Embryonic facial prominence (tissue), 1 donor: ENCODE results near the gene FRMD4B.

Experiments used
- DNase-seq: peaks from one replicate; pipeline ENCODE4 v3.0.0-alpha.2; 2016; ENCODE audit errors: extremely low spot score

Gene FRMD4B

DNA sequence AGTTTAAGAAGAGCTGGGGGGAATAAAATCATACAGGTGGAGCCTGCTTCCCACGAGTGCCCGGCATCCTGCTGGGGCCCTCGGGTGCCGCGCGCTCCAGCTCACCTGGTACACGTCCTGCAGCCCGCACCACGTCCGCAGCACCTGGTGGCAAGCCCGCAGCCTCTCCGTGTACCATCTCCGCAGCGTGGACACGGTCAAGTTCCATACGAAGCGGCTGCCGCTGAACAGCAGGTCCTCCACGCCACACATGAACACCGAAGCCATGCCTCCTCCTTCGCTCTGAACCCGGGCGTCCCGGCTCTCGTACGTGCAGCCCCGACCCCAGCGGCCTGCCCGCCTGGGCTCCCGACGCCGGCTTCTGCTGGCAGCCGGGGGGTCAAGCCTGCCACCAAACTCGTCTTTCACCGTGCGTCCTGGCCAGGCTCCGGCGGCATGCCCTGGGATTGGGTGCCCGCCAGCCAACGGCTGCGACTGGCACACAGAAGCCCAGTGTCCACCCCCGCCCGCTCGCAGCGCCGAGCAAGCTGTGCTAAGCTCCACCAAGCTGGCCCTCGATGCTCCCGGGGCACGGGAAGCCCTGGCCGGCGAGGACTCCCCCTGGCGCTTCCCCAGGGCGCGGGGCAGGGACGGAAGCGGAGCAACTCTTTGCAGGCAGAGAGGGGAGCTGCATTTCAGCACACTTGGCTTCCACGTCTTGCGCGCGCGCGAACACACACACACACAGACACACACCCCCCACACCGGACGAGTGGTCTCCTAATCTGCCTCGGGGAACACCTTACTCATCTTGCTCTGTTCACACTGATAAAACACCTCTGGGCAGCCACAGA is at the start of gene FRMD4B:
Gene FRMD4B (minus strand): TSS at position 366 of the 833 bp plus-strand sequence. CDS start 99 bp downstream, at position 267.
- DNase-seq, result no peak

DNA sequence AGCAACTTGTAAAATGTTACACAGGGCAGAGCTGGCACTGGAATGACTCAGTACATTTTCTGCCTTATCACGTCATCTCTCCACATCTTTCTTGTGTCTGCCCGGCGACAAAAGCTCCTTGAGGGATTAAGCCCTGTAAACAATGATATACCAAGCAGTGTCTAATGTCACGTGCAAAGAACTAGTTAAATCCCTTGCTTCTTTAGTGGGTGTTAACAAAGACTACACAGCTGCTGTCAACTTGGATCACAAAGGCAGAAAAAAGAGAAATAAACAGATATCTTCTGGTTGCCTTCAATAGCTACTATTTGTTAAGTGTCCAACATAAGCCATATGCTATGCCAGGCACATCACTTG is 48.1 kb upstream of the FRMD4B start:
- DNase-seq, result no peak

DNA sequence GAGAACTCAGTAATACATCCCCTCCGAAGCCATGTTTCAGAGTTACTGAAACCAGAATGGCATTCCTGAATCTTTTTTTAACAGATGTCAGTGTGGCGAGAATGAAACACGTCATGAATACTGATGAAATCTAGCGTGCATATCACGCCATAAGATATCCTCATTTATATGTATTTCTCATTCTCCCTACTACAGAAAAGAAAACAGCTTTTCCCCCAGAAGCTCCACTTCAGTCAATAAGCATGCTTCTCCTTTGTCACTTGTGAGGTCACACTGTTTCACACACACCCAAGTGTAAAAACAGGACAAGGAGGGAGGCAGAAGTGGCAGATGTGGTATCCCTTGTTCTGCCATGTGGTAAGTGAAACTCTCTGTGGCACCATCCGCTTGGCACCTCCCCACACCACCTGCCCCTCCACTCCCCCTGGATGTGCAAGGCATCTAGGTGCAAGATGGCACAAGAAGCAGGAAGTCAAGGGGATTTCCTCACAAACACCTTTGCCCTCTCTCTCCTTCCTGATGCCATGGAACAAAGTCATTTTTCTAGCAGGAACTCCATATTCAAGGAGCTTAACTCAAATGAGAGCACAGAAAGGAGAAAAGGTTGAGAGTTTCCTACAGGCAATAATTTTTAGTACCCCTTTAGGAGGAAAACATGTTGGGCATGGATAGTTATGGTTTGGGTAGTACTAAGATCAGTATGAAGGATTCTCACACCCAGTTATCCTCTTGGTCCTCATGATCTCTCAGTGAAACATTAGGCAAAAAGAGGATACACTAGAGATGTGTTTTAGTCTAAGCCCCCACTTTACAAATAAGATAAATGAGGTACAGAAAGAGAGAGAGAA is 47.5 kb upstream of the FRMD4B start:
- no peak for DNase-seq

DNA sequence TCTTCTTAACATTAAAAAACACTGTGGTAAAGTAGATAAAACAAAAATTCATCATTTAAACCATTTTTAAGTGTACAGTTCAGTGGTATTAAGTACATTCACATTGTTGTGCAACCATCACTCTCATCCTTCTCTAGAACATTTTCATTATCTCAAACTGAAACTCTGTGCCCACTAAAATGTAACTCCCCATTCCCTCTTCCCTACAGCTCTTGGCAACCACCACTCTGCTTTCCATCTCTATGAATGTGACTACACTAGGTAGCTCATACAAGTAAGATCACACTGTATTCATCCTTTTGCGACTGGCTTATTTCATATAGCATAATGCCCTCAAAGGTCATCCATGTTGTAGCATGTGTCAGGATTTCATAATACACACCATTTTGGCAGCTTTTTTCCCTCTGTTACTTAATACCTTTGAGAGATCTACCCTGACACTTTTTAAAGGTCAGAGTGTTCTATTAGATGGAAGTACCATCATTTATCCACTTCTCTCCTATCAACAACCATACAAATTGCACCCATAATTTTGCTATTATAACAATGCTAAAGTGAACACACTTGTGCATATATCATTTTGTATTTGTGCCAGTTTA is 42.9 kb upstream of the FRMD4B start:
- no peak for DNase-seq

DNA sequence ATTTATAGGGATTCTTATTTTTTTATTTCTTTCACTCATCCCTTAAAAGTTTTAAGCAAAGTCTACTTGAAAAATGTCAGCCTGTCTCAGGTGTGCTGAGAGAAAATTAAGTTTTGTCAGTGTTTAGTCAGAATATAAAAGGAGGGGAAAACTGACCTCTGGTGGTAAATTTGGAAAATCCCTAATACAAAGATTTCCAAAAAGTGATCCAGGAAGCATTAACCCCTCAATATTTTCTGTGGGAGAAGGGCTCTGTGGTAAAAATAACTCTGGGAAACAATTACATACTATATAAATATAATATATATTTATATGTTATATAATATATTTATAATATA is 41.0 kb upstream of the FRMD4B start:
- no peak for DNase-seq

DNA sequence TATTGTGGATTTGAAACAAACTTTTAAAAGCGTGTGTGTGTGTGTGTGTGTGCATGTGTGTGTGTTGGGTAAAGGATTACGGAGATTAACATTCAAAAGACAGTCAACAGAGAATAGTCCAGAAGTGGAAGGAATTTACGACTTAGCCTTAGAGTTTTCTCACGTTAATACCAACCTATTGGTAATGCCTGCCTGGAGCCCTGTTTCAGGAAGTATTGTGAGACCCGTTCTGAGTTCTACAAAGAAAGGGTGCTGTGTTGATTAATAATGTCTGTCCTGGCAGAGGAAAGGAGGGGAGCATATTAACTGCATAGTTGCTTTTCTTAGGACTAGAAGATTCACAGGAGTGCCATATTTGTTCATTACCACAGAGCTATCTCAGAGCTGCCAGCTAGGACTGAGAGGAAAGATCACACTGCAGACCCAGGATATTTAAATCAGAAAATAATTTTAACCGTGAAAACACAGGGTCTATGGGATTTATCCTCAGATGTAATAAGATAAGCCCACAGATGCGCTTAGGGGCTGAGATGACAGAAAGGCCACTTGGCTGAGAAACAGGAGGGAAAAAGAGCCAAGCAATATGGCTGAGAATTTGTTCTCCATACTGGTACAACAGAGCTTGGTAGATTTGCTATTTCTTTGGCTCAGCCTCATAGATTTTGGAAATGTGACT is 40.5 kb upstream of the FRMD4B start:
- no peak for DNase-seq

DNA sequence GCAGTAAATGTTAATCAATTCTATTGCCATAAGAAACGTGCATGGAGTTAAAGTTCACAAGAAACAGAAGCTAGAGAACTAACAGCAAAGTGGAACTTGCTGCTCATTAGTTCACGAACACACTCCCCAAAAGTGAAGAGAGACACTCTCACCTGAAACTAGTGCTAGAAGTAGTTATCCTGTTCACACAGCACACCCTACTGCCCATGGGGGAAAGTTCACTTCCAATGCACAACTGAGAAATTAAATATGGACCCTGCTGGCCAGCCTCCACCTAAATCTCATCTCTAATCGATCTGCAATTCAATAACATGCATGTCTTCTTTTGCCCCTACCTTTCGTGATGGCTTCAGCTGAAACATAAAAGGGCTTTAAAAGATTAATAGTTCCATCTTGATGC is 39.4 kb upstream of the FRMD4B start:
- DNase-seq, result no peak

DNA sequence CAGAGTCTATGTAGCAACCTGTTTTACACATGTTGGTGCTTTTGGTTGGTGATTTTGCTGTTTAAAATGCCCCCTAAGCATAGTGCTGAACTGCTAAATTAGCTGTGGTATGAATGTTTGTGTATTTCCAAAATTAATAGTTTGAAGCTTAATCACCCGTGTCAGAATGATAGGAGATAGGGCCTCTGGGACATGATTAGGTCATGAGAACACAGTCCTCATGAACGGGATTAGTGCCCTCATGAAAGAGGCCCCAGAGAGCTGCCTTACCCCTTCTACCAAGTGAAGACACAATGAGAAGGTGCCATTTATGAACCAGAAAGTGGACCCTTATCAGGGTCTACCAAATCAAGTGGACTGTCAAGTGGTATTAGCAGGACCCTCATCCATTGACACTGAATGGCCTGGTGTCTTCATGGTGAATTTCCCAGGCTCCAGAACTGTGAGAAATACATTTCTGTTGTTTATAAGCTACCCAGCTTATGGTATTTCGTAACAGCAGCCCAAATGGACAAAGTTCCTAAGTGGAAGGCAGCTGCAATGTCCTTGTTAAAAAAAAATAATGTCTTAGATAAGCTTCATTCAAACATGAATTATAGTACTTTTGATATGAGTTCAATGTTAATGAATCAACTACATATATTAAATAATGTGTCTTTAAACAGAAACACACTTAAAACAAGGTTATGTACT is 37.7 kb upstream of the FRMD4B start:
- DNase-seq, result no peak

DNA sequence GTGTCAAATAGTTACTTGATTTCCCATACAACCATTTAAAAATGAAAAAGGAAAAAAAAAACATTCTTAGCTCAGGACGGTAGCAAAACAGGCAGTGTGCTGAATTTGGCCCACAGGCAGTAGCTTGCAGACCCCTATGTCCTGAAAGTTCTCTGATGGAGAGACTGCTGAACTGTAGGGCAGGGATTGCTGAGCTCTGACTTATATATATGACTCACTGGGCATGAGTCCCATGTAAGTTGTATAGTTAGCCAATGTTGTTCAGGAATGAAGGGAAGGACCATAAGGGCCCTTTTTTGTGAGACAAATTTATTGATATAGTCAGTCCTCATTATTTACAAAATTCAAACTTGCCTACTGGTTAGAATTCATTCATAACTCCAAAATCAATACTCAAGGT is 36.9 kb upstream of the FRMD4B start:
- DNase-seq, result no peak

DNA sequence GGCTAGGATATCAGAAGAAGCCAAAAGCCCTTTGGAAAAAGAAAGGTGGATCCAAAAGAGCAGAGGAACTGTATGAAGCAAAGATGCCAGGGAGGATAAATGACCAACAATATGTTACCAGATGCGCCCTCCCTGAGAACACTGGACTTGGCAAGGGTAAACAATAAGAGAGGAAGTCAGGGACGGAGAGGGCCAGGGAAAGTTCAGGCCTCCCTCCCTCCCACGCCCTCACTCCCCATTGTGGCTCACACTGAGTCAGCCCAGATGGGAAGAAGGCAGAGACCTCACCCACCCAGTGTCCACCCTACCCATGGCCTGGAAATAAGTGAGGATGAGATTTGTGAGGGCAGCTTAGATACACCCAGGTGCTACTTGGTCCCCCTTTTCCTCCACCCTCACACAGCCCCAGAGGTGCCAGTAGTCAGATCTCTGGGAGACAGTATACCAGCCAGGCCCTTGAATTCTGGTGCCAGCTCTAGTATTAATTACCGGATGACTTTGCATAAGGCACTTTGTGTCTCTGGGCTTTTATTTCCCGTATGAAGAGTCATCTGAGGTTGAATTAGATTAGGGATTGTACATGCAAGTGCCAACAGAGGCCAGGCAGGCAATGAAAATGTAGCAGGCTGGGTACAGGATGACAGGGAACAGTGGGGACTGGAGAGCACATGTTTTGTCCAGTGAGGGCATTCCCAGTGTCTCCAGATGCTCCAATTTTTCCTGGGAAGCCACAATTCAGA is 35.1 kb upstream of the FRMD4B start:
- no peak for DNase-seq

DNA sequence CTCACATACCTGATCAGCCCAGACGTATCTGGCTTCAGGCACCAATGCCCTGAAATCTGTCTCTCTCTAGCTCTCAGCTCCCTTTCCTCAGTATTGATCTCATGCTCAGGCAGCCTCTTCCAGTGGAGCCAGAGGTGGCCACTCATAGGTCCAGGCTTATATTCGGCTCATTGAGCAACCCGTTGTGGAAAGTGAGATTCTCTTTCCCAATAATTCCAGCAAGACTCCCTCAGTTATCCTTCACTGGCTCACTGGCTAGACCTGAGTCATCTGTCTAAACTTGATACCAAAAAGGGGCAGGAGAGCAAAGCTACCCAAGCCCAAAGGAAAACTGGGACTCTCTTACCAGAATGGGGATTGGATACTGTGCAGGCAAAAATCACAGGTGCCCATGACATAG is 33.4 kb upstream of the FRMD4B start:
- DNase-seq, result no peak

DNA sequence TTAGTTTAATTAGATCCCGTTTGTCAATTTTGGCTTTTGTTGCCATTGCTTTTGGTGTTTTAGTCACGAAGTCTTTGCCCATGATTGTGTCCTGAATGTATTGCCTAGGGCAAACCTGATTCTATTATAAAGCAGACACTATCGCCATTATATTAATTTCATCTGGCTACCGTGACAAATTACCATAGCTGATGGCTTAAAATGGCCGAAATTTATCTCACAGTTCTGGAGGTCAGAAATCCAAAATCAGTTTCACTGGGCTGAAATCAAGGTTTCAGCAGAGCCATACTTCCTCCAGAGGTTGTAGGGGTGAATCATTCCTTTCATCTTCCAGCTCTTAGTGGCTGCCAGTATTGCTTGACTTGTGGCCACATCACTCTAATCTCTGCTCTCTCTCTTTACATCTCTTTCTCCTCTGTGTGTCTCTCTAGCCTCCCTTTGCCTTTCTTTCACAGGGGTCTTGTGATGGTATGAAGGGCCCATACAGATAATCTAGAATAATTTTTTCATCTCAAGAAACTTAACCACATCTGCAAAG is 31.7 kb upstream of the FRMD4B start:
- DNase-seq, result no peak

DNA sequence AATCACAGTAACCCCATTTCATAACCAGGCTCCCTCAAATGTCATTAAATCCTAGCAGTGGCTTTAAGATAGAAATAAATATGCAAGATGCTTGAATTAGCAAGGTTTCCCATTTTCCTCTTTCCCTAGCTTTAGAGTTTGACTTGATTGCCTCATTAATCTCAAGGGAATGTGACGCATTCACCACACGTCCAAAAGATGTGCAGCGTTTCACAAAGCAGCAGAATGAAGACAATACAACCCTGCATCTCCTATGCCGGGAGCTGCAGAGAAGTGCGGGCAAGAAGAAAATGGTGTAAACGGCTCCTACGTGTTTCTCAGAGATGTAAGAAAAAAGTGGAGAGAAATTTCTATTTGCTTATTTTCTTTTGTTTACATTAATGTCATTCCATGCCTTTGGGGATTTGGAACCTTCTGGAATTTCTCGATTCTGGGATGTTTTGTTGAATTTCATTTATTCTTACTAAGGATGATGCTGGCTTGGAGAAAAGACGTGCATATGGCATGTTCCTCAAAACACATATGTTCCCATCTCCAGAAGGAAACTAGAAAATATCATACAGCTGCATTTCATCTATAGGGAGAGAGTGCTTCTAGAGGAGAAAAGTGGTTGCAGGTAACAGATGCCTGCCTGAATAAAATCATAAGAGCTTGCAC is 27.8 kb upstream of the FRMD4B start:
- DNase-seq, result no peak

DNA sequence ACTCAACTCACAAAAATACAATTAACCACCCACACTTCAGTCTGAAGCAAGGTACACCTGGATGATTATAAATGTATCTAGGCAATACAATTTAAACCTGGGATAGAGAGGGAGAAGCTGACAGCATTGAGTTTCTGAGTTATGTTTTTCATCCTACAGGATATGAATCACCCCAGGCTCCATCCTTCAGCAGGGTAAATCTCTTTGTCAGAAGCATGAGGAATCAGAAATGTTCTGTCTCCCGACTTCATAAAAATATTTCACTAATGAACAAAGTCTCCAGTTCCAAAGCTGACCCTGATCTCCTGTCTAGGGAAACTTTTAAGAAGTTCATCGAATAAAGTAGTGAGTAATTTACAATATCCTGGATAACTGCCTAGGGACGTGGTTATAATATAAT is 25.5 kb upstream of the FRMD4B start:
- DNase-seq, result no peak

DNA sequence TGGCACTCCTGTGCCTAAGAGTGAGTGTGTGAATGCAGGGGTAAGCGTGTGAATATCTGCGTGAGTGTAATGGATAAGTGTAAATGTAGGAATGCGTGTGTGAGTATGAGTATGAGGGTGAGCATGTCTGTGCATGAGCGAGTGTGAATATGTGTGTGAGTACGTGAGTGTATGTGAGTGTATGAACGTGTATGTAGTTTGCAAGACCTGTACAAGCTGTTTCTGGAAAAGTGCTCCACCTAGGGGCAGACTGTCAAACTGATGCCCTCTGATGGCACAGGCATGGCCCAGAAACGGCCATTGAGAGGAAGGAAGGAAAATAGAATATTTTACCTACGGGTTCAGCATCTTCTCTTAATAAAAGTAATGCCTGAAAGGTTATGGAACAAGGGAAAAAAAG is 24.4 kb upstream of the FRMD4B start:
- DNase-seq, result peak; percentile 56

DNA sequence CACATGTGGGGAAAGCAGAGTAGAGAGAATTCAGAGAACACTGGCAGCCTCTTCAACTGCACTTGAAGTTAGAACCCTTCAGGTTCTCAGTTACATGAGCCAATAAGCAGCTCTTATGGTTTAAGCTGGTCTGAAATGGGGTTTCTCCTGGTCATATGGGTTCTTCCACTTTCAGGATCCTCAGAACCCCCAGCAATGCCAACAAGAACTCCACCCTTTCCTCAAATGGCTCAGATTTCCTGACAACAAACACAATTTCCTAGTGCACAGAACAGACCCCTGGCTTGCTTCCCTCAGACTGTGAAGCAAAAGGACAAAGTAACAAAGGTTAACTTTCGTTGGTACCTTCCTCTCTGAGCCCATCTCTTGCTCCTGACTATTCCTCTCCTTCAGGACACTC is 23.9 kb upstream of the FRMD4B start:
- DNase-seq, result no peak

DNA sequence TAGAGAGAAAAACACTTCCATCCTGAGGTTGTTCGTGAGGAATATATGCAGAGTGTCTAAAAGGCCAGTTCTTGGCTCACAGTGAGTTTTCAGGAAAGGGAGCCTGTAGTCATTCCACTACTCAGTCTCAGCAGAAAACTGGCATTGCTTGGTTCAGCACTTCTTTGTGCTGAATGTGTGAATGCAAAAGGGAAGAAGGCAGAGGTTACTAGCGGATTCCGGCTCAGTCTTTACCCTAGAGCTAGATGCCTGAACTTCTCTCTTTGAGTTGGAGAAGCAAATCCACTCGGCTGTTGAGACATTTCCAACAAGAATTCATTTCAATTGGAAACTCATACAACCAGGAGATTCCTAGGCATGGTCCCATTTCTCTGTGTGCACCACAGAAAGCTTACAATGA is 23.1 kb upstream of the FRMD4B start:
- DNase-seq, result no peak

DNA sequence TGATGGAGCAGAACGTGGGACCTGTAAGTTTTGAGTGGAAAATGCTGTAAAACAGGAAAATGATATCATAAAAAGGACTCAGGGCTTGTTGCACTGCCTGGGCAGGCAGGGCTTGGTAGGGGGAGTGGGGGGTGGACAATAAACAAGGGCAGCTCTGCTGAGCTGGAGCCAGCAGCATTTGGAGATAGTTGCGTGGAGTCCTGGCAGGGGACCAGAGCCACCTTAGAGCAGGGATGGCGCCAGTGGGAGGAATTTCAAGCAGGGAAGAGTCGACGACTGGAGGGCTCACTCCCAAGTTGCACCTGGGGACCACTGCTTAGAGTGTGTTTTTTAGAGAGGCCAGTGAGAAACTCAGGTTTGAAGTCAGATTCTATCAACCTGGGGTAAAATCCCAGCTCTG is 22.7 kb upstream of the FRMD4B start:
- DNase-seq, result no peak

DNA sequence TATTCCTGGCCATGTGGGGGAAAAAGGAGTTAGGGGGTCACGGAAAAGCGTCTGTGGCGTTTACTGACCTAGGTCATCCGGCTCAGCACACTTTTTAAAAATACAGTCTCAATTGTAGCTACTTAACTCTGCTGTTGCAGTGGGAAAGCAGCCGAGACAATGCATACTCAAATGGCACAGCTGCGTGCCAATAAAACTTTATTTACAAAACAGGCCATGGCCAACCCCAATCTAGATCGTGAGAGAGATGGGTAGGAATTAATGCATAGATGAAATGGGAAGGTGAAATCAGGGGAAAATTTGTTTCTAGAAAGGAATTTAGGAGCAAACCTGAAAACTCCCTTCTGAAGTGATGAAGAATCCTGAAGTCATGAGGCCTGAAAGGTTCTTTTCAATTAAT is 22.0 kb upstream of the FRMD4B start:
- no peak for DNase-seq

DNA sequence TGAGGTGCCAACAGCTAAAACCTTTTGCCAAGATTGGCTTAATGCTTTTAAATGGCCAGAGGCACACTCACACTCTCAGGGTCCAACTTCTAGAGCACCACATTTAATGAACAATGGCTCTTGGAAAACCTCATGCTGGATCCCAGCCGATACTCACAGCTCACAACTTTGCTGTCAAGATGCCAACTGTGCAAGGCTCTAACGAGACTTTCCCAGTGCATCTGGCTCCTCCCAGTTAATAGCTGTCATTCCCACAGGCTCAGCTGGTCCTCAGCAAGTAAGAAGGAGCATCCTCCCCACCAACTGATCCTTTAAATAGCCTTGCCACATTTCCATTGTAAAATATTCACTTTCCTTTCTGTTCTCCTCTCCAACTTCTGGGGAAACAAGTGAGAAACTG is 20.3 kb upstream of the FRMD4B start:
- no peak for DNase-seq
